NCI-H69 (cell line): ENCODE measurements around the gene SFSWAP.
A peak's percentile ranks its signal among the peaks of the same experiment; 100 is the strongest.
"Not testable (repeated sequence)": the region's sequence is repeated elsewhere in the genome, so short reads cannot be mapped to it uniquely, and the experiment has no call there.

Experiments
- DNase-seq: peaks from one replicate; lab custom pipeline; 2025; lab: John Stamatoyannopoulos, UW

The SFSWAP gene

DNA sequence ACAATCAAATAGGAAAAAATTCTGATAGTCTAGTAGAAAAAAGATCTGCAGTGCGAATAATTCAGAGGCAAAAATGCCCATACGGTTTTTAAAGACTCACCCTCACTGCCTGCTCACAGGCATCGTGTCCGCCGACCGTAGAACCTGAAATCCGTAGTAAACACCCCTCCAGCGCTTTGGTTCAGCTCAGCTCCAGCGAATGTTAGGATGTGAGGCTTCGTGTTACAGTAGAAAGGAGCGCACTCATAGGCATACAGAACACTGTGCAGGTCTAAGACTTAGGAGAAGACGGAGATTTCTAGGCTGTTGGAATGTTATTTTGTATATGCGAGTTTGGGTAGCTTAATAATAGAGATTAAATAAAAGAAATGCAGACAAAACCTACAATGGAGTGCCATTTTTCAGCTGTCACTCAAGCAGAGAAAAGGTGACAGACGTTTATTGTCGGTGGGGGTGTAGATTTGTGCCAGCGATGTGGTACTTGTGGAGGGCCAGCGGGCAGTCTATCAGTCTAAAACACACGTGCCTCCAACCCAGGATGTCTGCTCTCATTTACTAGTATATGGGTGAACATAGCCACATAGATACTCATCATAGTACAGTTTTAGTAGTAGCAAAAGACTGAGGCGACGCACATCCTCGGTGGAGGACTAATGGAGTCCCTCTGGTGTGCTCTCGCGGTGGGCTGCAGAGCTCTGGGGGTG is 25.7 kb downstream of the SFSWAP start:
- DNase-seq = no peak

DNA sequence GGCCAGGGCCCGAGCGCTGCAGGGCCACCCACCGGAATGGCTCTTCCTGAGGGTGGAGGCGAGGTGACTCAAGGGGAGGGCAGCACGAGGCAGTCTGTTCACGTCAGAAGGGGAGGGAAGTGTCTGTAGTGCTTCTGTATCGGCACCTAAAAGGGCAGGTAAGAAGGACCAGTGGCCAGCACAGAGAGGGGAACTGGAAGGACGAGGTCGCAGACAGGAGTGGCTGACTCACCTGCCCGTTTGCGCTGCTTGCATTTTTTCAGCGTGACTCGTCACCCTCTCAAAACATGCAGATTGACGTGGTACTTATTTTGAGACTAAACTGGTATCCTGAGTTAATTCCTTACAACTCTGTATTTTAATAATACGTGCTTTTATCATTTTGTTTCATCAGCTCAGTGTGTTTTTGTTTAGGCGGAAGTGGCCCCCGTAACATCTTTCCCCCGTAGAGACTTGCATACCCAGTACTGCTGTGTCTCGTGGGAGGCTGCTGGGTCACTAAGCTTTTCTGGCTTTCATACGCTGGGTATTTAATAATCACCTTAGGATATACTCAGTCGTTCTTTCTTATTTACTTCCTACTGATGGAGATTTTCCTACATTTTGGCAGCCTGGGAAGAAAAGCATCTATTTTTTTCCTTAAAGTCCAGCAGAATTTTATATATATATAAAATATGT is 26.4 kb downstream of the SFSWAP start:
- DNase-seq = no peak

DNA sequence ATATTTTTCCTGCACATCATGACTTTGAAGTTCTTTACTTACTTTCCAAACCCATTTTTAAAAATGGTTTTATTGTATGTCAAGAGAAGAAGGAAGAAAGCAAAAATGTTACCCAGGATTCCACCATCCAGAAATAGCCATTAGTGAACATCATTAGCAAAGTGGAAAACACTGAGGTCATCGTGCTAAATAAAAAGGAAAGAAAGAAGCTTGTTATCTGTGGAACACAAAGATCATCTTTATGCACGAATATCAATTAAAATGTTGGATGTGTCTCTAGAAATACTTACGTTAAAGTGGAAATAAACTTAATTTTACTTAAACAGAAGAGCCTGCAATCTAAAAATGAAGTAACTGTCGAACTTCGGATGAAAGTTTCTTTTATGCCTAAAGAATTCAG is 27.3 kb downstream of the SFSWAP start:
- DNase-seq = no peak

DNA sequence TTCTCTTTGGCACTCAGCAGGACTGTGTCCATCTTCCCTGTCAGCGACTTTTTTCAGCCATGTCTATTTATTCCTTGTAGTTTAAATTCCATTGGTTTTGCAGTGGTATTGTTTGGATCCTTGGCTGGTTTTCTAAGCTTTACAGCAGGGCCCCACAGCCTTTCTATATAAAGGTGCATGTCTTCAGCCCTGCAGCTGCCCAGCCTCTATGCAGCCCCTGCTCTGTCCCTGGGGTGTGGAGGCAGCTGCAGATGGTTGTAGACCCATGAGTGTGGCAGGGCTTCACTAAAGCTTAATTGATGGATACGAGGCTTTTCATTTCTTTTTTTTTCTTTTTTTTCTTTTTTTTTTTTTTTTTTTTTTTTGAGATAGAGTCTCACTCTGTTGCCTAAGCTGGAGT is 29.7 kb downstream of the SFSWAP start:
- no peak for DNase-seq

DNA sequence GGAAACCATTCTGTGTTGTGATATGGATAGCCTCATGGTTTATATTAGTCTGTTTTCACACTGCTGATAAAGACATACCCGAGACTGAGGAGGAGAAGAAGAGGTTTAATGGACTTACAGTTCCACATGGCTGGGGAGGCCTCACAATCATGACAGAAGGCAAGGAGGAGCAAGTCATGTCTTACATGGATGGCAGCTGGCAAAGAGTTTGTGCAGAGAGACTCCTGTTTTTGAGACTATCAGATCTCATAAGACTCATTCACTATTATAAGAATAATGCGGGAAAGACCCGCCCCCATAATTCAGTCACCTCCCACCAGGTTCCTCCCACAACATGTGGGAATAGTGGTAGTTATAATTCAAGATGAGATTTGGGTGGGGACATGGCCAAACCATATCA is 31.9 kb downstream of the SFSWAP start:
- not testable (repeated sequence) for DNase-seq

DNA sequence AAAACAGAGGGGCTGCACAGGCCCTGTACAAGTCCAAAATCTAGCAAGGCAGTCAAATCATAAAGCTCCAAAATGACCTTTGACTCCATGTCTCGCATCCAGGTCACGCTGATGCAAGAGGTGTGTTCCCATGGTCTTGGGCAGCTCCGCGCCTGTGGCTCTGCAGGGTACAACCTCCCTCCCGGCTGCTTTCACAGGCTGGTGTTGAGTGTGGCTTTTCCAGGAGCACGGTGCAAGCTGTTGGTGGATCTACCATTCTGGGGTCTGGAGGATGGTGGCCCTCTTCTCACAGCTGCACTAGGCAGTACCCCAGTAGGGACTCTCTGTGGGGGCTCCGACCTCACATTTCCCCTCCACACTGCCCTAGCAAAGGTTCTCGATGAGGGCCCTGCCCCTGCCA is 32.5 kb downstream of the SFSWAP start:
- DNase-seq = not testable (repeated sequence)

- DNase-seq = not testable (repeated sequence)
Observed at GRCh38 chr12:131743880-131744279, 33.0 kb downstream of the SFSWAP start.

- DNase-seq = not testable (repeated sequence)
Observed at GRCh38 chr12:131744675-131745074, 33.8 kb downstream of the SFSWAP start.

GRCh38 chr12:131745706-131746105 is 34.8 kb downstream of the SFSWAP start:
- DNase-seq = no peak

DNA sequence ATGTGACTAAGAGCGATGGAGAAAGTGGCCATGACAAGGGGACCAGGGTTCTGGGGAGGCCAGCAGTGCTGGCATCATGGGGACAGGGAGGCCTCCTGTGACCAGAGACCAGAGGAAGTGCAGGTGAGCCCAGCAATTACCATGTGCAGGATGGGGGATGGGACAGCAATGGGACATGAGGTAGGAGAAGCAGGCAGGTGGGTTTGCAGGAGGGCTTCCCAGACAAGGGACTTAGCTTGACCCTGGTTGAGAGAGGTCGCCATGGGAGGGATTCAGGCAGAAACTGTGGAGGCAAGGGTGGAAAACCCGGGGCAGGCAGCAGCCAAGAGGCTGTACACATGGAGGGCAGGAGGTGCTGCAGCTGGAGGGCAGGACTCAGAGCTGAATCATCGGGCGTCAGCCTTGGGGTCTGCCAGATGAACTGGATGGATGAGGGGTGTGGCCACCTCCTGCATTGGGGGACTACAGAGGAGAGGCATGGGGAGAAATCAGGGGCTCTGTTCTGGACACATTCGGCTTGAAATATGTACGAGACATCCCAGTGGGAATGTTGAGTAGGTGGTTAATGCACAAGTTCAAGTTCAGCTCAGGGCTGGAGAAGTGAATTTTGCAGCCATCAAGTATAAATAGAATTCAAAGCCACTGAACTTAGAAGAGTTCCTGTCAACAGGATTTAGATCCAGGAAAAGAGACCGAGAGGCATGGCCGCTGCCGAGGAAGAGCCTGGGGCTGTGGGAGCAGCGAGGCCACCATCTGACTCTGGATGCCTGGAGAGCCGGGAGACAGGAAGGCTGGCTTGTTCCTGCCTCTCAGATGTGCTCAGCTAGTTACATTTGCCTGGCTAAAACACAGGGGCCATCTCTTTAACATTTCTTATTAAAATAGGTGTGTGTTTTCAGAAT is 36.6 kb downstream of the SFSWAP start:
- DNase-seq = no peak

DNA sequence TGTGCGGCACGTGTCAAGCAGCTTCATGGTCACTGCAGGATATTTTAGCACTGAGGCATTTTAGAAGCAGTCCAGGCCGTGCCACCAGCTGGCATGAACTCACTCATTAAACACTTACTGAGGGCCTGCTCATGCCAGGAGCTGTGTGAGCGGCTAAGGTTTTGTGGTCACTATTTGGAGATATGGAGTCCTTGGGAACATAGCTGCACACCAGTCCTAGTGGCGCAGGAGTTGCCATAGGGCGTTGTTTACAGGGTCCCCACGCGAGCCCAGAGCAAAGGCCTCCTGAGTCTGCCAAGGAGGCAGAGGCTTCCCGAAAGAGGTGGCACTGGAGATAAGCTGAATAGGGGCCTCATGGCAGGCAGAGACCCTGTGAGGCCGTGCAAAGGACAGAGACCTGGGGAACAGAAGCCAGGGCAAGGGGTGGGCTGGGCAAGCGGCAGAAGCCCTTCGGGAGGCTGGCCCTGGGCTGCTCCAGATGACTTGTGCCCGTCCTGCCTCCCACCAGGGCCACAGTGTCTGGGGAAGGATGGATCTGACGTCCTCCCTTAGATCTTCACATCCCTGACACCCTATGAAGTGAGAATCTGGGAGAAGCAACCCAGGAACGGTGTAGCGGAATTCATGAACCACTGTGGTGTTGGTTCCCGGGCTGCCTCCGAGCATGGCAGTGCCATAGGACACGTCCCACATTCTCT is 38.9 kb downstream of the SFSWAP start:
- no peak for DNase-seq

DNA sequence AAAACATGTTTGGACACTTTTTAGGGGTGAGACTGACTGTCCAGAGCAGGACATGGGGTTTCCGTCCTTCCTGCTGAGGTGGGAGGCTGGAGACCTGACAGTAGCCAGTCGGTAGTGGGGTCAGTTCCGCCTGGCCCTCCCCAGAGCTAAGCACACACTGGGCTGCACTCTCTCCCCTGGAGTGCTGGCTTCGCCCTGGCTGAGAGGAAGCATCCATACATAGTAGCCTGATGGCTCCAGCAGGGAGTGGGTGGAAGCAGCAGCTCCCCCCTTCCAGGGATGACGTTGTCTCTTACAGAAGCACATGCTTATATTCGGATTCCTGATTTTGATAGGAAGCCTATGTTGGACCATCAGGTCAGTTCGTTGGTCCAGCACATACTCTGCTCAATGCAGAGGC is 40.4 kb downstream of the SFSWAP start:
- DNase-seq = no peak

DNA sequence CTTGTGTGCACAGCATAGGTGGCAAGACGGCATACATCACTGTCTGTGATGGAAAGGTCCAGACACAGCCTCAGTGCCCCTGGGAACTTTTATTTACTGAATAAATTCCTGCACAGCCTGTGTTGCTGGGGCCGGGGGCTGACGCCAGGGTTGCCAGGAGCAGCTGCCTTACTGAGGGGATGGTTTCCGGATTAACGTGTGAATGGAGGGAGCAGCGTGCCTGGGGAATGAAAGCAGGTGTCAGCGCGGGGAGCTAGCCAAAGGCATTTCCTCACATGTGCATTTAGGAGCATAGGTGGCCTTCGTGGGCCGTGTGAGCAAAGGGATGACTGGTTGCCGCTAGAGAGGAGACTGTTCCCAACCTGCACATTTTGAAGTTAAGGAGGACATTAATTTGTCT is 41.6 kb downstream of the SFSWAP start:
- DNase-seq = no peak

DNA sequence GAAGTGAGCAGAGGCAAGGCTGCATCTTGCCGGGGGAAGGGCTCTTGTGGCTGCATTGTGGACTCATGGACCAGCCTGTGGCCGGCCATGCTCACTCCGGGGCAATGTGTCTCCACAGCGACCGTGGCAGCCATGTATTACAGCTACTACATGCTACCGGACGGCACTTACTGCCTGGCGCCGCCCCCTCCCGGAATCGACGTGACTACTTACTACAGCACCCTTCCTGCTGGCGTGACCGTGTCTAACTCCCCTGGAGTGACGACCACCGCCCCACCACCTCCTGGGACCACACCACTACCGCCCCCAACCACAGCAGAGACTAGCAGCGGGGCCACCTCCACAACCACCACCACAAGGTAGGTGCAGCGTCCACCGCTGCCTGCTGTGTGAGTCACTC is 42.1 kb downstream of the SFSWAP start:
- no peak for DNase-seq

DNA sequence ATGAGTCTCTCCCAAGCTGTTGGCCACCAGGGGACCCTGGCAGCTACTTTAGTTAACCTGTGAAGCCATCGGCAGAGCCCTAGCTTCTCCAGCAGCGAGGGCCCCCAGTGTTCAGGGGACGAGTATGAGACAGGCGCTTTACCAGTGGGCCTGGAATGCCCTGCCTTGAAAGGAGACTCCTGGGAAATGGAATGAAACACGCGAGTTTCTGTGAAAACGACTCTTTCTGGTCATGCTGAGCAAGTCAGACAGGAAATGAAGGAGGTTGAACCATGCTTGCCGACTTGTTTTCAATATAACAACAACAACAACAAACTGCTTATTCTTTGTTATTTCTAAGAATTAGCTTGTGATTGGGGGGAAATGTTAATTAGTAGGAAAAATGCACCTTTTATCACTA is 42.9 kb downstream of the SFSWAP start:
- no peak for DNase-seq

- DNase-seq = no peak
Observed at GRCh38 chr12:131754184-131754583, 43.3 kb downstream of the SFSWAP start.

- DNase-seq = peak; percentile 66
Observed at GRCh38 chr12:131755305-131756113, 44.6 kb downstream of the SFSWAP start.

DNA sequence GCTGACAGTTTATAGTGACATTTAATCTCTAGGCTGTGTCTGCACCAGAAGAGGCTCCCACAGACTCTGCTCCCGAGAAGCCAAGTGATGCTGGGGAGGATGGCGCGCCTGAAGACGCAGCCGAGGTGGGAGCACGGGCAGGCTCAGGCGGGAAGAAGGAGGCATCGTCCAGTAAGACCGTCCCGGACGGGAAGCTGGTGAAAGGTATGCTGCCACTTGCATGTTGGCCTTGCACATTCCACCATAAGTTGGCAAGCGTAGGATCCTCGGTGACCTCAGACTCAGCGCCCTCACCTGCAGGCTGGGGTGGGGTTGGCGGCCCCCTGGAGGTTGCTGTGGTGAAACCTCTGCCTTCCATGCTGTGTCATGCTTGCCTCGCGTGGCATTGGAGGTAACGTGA is 45.6 kb downstream of the SFSWAP start:
- no peak for DNase-seq

GRCh38 chr12:131757111-131757510 is 46.2 kb downstream of the SFSWAP start:
- no peak for DNase-seq

GRCh38 chr12:131758016-131758739 is 47.3 kb downstream of the SFSWAP start:
- DNase-seq = no peak

- DNase-seq = peak; percentile 12
Observed at GRCh38 chr12:131759176-131759575, 48.3 kb downstream of the SFSWAP start.
